GM19467 (cell line): ENCODE results near the gene MED1.

ENCODE experiments used
- ATAC-seq: cut with Tn5 transposase; IDR thresholded peaks from one replicate; pipeline ENCODE4 v1.9.1; 2021; ENCODE audit warnings: mild to moderate bottlenecking, moderate library complexity; ENCODE audit not compliant: unreplicated experiment

MED1 gene

DNA sequence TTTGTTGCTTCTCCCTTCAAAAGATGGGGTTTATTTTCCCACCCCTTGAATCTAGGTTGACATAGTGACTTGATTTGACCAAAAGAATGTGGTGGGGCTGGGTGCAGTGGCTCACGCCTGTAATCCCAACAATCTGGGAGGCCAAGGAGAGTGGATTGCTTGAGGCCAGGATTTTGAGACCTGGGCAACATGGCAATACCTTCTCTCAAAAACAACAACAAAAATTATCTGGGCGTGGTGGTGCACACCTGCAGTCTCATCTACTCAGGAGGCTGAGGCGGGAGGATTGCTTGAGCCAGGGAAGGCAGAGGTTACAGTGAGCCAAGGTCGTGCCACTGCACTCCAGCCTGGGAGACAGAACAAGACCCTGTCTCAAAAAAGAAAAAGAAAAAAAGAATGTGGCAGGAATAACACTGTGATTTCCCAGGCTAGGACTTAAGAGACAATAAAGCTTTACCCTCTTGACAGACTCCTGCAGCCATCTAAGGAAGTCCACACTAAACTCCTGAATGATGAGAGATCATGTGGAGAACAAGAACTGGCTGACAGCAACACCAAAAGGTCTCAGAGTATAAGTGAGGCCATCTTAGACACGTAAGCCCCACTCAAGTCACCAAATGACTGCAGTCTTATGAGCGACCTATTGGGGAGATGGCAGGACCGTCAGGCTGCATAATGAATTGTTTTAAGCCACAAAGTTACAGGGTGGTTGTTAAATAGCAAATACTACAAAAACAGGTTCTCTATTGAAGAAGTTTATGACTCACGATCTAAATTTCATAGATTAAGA lies 86.6 kb downstream of the MED1 start:
- no peak for ATAC-seq

DNA sequence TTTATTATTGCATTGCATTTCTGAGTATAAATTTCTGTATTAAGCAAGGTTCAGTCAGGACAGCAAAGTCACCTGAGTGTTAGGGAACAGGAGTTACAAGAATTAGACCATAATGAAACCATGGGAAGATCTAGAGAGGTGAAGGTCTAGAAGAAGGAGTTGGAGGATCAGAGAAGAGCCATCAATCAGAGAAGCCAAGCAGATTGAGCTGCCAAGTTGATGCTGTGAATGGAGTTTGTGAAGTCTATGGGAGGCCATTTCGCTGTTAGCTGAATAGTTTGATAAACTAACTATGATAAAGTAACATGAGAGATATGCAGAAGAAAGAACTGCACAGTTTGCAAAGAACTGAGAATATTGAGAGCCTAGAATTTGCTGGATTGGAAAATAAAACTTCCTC lies 90.0 kb downstream of the MED1 start:
- ATAC-seq: no peak

DNA sequence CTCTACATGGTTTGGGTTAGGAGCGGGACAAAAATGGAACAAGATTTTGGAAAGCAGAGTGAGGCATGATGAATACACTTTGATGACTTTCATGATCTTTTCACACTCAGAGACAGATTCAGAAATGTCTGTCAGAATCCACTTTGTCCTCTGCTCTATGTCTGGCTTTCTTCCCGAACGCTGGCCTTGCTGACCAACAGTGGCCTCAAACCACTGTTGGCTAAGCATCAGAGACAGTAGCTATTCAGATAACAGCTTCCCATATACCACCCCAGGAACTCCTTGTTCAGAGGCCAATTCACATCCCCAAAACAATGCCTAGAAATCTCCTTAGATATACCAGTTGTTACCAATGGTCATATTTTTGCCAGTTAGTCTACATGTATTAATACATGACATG lies 90.5 kb downstream of the MED1 start:
- no peak for ATAC-seq

DNA sequence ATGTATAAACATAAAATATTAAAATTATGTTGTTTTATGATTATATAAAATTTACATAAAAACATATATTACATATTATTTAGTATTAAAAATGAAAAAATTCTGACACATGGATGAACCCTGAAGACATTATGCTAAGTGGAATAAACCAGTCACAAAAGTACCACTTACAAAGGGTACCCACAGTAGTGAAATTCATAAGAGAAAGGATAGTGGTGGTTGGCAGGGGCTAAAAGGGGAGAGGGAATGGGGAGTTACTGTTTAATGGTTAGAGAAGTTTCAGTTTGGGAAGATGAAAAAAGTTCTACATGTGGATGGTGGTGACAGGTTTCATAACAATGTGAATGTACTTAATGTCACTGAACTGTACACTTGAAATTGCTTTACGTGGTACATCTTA lies 91.1 kb downstream of the MED1 start:
- no peak for ATAC-seq

DNA sequence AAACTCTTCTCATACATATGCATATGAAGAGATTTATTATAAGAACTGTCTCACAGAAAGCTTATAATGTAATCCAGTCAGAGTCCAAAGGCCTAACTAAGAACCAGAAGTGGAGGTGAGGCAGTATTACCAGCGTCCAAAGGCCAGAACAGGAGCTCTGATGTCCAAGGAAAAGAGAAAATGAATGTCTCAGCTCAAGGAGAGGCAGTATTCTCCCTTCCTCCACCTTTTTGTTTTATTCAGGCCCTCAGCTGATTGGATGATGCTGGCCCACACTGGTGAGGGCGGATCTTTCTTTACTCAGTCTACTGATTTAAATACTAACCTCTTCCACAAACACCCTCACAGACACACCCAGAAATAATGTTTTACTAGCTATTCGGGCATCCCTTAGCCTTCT lies 93.1 kb downstream of the MED1 start:
- ATAC-seq: no peak

DNA sequence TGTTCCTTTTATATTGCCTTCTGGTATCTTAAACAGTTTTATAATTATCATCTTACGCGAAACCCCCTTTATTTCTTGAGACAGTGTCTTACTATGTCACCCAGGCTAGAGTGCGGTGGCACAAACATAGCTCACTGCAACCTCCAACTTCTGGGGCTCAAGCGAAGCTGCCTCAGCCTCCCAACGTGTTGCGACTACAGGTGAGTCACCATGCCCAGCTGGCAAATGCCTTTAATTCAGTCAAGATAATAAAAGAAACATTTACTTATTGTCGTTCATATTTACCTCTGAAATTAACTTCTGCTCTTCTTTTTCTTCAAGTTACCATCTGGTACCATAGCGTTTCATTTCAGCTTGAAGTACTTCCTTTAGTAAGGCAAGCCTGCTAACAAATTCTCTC lies 93.6 kb downstream of the MED1 start:
- ATAC-seq: no peak
